OCI-LY7 (cell line): ENCODE results near the gene PPFIBP1.

Source experiments
- CTCF ChIP-seq: fragments of 200-600 bp; sonication (generic); conservative IDR thresholded peaks from 2 replicates; pipeline ENCODE4 v1.5.1; 2014; ENCODE audit warnings: mild to moderate bottlenecking, antibody characterized with exemption, low read length, moderate library complexity, mixed read lengths
- EZH2phosphoT487 ChIP-seq: fragments of 200-600 bp; sonication (generic); IDR thresholded peaks from 2 replicates; pipeline ENCODE4 v1.6.1; 2018; ENCODE audit warnings: low read depth, borderline replicate concordance, mild to moderate bottlenecking, mixed run types, antibody characterized with exemption, low read length, moderate library complexity, mixed read lengths

DNA sequence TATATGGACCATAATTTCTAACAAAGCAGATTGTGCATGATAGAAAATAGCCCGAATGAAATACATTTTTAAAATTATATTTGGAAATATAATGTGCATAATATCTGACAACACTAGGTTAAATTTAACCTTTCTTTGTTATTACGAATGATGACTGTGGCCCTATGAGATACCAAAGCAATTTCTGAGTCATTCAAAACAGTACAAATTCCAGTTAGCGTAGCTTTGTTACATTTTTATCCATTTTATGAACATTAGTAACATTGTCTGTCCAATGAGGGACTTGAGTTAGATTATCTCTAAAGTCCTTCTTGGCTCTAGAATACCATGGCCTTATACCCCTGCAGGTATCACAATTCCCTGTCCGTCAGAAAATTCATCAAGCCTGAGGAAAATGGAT is 133.3 kb downstream of the PPFIBP1 start:
- no peak for TF ChIP-seq CTCF
- no peak for TF ChIP-seq EZH2phosphoT487
